ENCODE results near the gene NTMT1. TPM values are rescaled to one million over a fixed set of nuclear protein-coding genes. Genes with fewer than 3 reads are reported as not detected.

The NTMT1 gene
- total RNA-seq, 1 experiment from 2014 or later, result 50.2 TPM

DNA sequence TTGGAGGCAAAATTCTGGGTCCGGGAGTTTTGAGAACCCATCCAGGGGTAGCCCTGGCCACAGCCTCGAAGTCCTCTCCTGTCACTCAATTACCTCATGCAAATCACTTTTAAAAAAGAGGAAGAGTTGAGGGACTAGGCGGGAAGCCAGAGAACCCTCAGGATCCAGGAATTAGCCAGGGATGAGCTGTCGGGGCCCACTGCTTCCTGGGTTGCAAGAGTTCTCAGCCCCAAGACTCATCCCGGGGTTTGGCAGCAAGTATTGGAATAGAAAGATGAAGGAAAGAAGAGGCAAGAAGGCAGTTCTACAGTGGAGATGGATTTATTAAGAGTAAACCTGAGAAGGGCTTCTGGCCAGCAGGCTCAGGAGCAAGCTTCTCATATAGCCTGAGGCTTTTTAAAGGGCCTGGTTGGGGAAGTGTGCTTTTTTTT, 30.6 kb upstream of the NTMT1 start:
- intact Hi-C loops (cut with micrococcal nuclease), result no loop called here

GRCh38 chr9:129595903-129596540, 29.9 kb upstream of the NTMT1 start:
- no peak overlapping the region for H3K27ac ChIP-seq (ENCODE audit: low read length)
- no peak for DNase-seq
- H3K4me2 ChIP-seq (ENCODE audit: low read length), result no peak overlapping the region
- H3F3A ChIP-seq (ENCODE audit: low read length, unreplicated experiment), result no peaks in the 10 kb centered on the region
- intact Hi-C loops (cut with micrococcal nuclease), result no loop called here
- H2AFZ ChIP-seq (ENCODE audit: low read length), result no peak overlapping the region
- H3K36me3 ChIP-seq (ENCODE audit: low read depth, low read length), result no peaks in the 10 kb centered on the region
- H3K27me3 ChIP-seq (ENCODE audit: low read length), result no peaks in the 10 kb centered on the region
- ATAC-seq, result no peak
- no peak for TF ChIP-seq EZH2 (IDR thresholded peaks at IDR 0.05; ENCODE audit: low read length, unreplicated experiment)
- no peak for TF ChIP-seq EZH2phosphoT487 (IDR thresholded peaks at IDR 0.05; ENCODE audit: borderline replicate concordance, low read length)
- no peak for TF ChIP-seq CTCF (conservative IDR thresholded peaks at IDR 0.05; ENCODE audit: low read depth, low read length)
- BruUV-seq (replicated peaks), result no TSS peak
- H3K79me2 ChIP-seq (ENCODE audit: low read length), result no peaks in the 10 kb centered on the region
- ChIA-PET POLR2A (ENCODE audit: unreplicated experiment) (interaction anchor here (0.6 kb wide), 1 partner anchor 422 kb away, joined by 3 read pairs; no protein-coding TSS in a partner anchor), CTCF (no interaction called here)
- H3K9ac ChIP-seq (ENCODE audit: low read length), result no peak overlapping the region
- H3K4me1 ChIP-seq (ENCODE audit: insufficient read depth, low read length), result peaks cover 2% of the 10 kb centered on the region; the same call in 1 of the 2 replicates
- no peaks in the 10 kb centered on the region for H4K20me1 ChIP-seq (ENCODE audit: low read length)
- no peaks in the 10 kb centered on the region for H3K9me2 ChIP-seq (replicated peaks; ENCODE audit: low read length)
- H3K4me3 ChIP-seq (ENCODE audit: low read length), result no peak overlapping the region
- H3K9me3 ChIP-seq (ENCODE audit: low read length), result no peaks in the 10 kb centered on the region

More for the DNA sequence above, 30.6 kb upstream of the NTMT1 start:
- ChIA-PET CTCF (no interaction called here), POLR2A (ENCODE audit: unreplicated experiment) (interaction anchor here (0.6 kb wide), 2 partner anchors 34 to 421 kb away, joined by 3 to 7 read pairs; no protein-coding TSS in a partner anchor)
- no peaks in the 10 kb centered on the region for H3F3A ChIP-seq (ENCODE audit: low read length, unreplicated experiment)
- no peak overlapping the region for H3K4me2 ChIP-seq (ENCODE audit: low read length)
- no peak overlapping the region for H3K9ac ChIP-seq (ENCODE audit: low read length)
- no peaks in the 10 kb centered on the region for H3K79me2 ChIP-seq (ENCODE audit: low read length)
- H3K36me3 ChIP-seq (ENCODE audit: low read depth, low read length), result no peaks in the 10 kb centered on the region
- no peaks in the 10 kb centered on the region for H3K27me3 ChIP-seq (ENCODE audit: low read length)
- H3K27ac ChIP-seq (ENCODE audit: low read length), result no peak overlapping the region
- no peaks in the 10 kb centered on the region for H3K9me2 ChIP-seq (replicated peaks; ENCODE audit: low read length)
- DNase-seq (peak; percentile 8), ATAC-seq (no peak)
- no peaks in the 10 kb centered on the region for H4K20me1 ChIP-seq (ENCODE audit: low read length)
- peaks cover 2% of the 10 kb centered on the region; the same call in 1 of the 2 replicates for H3K4me1 ChIP-seq (ENCODE audit: insufficient read depth, low read length)
- BruUV-seq (replicated peaks), result no TSS peak
- no peak for TF ChIP-seq CTCF (conservative IDR thresholded peaks at IDR 0.05; ENCODE audit: low read depth, low read length)
- TF ChIP-seq EZH2phosphoT487 (IDR thresholded peaks at IDR 0.05; ENCODE audit: borderline replicate concordance, low read length), result no peak
- no peak for TF ChIP-seq EZH2 (IDR thresholded peaks at IDR 0.05; ENCODE audit: low read length, unreplicated experiment)
- H3K9me3 ChIP-seq (ENCODE audit: low read length), result no peaks in the 10 kb centered on the region
- H2AFZ ChIP-seq (ENCODE audit: low read length), result no peak overlapping the region
- no peak overlapping the region for H3K4me3 ChIP-seq (ENCODE audit: low read length)

Measured in PC-3 (cell line).